ENCODE data around the gene CAMK1D.
"Not testable (repeated sequence)": the region's sequence is repeated elsewhere in the genome, so short reads cannot be mapped to it uniquely, and the experiment has no call there.

The CAMK1D gene

DNA sequence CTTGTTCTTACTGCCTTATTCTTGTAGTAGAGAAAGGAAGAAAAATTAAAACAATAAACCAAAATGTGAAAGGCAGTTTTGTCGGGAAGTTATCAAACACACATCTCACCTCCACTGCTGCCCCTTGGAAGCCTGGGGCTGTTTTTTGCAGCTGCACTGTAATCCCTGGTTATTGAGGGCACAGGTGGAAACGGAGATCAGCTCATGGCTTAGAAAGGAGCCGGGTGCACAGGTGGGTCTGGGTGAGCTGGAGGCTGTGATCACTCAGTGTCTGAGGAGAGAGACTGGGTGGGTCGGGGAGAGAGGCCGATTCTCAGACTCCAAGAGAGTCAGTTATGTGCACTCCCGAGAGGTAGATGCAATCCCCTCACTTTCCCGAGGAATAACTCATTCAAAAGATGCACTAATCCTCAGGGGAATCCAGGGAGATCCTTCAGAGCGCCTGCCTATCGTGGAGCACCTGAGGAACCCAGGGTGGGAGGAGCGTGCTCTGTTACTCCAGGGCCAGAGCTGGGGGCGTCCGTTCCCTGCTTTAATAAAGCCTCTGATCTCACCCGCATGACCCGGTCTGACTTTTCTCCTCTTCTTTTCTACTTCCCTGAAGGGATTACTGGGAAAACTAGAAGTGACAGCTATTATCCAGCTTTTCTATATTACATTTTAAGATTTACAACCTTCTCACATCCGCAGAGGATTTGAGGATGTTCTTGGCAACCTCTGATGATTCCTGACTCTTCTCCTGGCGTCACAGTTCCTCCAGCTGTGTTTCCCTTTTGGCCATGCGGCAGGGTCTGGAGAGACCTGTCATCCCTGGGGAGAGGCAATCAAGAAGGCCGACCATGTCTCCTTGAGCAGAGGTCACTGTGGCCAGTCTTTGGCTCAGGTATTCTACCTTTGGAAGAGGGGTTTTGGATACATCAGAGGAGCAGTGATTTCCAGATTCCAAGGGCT lies 82.1 kb downstream of the CAMK1D start:
- DNase-seq = no peak

- no peak for DNase-seq
These were observed 83.2 kb downstream of the CAMK1D start for GRCh38 chr10:12432402-12433189.

GRCh38 chr10:12434277-12434676 lies 84.9 kb downstream of the CAMK1D start:
- no peak for DNase-seq

DNA sequence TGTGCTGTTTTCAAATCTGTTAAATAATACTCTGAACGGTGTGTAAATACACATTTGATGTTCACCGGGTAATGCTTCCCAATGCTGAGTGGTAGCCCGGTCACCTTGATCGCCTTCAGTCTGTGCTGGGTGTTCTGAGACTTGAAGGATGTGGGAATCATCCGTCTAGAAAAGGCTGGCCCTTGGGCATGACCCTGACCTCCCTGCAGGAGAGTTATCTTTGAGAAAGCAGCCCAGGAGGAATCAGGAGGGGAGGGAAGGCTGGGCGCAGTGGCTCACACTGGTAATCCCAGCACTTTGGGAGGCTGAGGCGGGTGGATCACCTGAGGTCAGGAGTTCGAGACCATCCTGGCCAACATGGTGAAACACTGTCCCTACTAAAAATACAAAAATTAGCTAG lies 85.3 kb downstream of the CAMK1D start:
- not testable (repeated sequence) for DNase-seq

DNA sequence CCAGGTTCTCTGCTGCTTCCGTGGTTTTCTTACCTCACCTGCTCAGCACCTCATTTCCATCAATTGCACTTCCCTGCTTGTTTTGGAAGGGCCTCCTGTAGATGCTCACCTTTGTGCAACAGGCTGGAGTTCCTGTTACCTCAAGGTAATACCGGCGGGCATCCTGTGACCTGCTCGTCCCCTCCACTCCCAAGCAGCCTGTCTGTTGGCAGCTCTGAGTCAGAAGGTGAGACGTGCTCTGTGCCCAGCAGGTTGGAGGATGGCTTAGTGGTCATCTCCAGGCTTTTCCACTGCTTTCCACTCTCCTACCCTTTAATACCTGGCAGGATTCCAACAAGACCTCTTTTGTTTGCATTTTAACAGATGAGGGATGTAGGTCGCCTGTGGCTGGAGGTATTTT lies 86.0 kb downstream of the CAMK1D start:
- DNase-seq = no peak

GRCh38 chr10:12438919-12439692 lies 89.8 kb downstream of the CAMK1D start:
- no peak for DNase-seq

DNA sequence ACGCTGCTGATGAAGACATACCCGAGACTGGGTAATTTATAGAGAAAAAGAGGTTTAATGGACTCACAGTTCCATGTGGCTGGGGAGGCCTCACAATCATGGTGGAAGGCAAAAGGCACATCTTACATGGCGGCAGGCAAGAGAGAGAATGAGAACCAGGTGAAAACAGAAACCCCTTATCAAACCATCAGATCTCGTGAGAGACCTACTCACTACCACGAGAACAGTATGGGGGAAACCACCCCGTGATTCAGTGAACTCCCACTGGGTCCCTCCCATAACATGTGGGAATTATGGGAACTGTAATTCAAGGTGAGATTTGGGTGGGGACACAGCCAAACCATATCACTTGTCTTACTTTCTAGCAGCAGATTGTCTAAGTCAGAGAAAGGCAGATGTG lies 90.4 kb downstream of the CAMK1D start:
- peak in 1 of 2 experiments; percentile 19 for DNase-seq

- no peak for DNase-seq
These were observed 93.7 kb downstream of the CAMK1D start for GRCh38 chr10:12443026-12443425.

DNA sequence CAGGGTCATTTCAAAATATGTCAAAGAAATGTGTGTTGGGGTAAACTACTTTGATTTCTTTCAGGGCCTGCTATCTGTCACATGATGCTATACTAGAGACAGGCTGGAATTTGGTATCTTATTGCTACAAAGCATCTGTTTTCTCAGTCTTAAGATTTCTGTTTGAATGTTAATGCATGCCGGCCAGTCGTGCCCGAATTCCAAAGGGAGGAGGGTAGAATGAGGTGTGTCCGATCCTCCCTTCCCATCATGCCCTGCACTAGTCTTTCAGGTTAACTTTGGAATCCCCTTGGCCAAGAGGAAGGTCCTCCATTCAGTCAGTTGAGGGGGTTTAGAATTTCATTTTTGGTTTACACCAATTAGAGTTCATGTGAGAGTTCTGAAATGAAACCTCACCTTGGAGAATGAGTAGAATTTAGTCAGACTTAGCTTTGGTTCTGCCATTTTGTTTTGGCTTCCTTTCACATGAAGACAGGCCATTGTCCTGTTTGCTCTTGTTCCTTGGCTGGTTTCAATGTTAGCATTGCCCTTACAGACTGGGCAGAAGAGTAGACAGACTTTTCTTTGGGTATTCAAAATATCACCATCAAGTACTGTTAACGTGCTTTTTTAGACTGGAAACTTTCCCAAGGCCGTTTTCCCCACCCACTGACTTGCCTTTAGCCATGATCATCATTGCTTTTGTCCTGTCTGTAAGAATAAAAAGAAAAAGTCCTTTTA lies 95.8 kb downstream of the CAMK1D start:
- DNase-seq = no peak

DNA sequence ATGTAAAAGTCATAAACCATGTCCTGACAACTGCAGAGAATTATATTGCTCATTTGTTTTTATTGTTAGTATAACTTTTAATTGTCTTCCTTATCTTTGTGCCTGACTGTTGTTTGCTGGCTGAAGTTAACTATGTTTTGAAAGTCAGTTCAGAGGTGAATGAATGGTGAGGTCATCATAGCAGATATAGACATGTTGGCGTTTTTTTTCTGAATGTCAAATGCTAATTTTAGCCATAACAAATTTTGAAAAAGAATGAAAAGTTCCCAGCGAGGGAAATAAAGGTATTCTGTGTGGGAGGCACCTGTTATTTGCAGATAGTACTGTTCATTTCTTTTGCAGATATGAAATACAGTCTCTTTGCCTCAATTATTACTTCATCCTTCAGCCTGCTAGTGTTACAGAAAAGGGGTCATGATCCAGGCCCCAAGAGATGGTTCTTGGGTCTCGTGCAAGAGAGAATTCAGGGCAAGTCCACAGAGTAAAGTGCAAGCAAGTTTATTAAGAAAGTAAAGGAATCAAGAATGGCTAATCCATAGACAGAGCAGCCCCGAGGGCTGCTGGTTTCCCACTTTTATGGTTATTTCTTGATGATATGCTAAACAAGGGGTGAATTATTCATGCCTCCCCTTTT lies 96.5 kb downstream of the CAMK1D start:
- DNase-seq = no peak

- DNase-seq = peak in 1 of 2 experiments; percentile 5
These were observed 99.0 kb downstream of the CAMK1D start for GRCh38 chr10:12448340-12448728.

DNA sequence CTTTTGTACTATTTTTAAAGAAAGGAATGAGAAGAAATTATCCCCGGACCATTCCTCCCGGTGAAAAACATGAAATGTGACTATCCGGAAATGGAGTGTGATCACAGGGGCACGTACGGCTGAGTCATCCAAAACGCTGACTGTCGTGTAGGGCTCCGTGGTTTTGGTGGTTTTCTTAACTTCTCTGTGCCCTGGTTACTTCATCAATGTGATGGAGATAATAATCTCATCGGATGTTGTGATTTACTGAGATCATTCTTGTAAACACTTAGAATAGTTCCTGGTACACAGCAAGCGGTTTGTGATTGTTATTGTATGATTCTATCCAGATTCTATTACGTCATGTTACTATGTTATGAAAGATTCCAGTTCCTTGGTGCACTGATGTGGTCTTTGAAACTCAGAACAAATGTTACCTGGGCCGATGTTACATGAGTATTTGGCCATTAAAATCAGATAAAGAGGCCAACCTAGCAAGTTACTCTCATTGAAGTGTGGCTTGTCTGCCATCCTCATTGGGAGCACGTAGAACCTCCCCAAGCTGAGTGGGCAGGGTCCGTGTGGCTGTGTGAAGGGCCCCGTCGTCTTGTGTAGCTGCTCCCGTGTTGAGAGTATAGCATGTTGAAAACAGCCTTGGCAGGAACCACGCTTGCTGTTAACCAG lies 99.5 kb downstream of the CAMK1D start:
- peak; percentile 65 to 75 for DNase-seq

GRCh38 chr10:12455318-12455717 lies 106.0 kb downstream of the CAMK1D start:
- DNase-seq = no peak

DNA sequence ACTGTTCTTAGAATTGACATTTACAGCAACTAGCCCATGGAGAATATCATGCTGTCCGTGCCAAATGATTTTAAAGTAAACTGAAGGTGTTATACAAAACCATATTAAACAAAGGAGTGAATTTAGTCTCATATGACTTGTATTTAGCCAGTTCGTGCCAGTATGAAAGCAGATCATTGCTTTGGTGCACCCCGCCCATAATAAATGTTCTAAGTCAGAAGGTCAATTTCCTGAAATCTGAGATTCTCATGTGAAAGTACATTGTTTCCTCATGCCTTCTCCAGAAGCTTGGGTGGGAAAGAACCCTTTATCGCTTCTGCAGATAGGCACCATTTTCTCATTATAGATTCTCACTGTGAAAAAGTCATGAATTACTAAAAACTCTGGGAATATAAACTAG lies 106.4 kb downstream of the CAMK1D start:
- no peak for DNase-seq

DNA sequence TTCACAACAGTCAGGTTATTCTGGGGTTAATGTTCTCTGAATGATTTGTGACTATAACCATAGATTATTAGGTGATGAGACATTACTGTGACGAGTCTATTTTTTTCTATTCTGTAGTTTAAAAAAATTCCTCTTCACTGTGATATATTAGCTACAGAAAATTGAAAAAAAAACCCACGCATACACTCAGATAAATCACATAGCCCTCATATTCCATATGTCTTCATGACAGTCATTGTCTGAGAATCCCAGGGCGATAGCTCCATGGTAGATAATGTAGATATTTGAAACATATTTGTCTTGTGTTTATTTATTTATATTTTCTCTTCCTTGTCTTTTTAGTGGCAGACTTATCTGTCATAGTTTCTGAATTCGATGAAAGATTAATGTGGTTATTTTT lies 110.0 kb downstream of the CAMK1D start:
- DNase-seq = no peak

DNA sequence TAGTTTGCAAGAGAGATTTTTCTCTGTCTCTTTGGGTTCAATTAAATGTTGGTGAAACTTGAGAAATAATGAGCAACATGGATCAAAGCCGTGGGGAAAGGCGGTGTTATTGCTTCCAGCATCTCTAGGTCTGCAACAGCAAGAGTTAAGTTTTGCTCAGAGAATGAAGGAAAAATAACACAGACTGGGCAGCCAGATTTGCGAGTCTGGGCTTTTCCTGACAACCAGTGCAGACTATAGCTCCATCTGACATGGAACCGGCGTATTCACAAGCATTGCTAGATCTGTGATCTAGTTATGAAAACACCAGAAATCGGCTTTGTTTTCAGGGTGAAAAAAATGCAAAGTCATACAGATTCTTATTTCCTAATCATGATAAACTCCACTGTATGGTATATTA lies 110.4 kb downstream of the CAMK1D start:
- no peak for DNase-seq

DNA sequence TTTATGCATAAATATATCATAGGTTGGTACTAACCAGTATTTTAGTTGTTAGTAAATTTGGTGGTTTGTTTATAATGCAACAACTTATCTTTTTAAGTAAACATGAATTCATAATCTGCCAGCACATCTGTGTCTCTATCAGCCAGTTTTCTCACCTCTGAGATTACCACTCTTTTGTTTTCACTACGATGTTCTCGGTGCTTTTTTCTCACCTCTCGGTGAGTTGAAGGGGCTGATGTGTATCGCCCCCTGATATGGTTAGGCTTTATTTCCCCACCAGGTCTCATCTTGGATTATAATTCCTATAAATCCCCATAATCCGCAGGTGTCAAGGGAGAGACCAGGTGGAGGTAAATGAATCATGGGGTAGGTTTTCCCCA lies 114.1 kb downstream of the CAMK1D start:
- no peak for DNase-seq

- no peak for DNase-seq
These were observed 116.2 kb downstream of the CAMK1D start for GRCh38 chr10:12465385-12466136.

DNA sequence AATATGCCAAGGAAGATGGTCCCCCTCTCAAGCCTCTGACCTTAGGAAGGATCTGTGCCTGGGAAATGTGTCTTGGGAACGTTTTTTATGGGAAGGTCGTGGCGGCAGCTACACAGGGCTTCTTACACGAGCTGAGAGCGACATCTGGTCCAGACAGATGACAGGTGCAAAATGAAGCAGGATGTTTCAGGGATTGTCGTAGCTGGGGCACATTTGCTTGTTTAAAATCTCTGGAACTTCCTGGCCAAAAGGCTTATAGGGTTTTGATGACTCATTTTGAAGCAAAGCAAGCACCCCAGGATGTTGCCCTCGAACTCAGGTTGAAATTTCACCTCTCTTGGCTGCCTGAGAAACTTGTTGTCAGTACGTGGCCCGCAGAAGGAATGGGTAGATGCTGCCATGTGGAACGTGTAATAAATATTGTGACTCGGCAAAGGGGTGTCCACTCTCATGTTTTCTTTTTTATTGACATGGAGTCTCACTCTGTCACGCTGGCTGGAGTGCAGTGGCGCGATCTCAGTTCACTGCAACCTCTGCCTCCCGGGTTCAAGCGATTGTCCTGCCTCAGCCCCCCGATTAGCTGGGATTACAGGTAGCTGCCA lies 117.5 kb downstream of the CAMK1D start:
- no peak for DNase-seq

DNA sequence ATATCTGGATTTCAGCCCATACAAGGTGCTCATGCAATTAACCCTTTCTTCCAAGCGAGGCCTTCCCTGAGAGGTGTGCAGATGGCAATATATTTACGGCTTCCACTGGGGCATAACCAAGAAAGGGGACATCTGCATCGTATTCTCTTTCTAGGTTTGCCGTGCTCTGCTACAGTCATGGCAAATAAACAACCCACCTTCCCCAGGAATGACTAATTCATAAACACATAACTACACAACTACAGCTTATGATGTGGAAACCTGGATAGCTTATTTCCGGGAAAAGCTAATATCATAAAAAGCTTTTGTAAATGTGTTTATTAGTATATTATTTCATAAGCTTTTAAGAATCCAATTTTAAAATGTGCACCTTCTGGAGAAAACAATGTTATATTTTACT lies 120.0 kb downstream of the CAMK1D start:
- DNase-seq = no peak

Data from activated CD4-positive, alpha-beta T cell treated with anti-CD3 and anti-CD28 coated beads, Interleukin-2, amount 50 U/mL, for 48 hours (primary cell).